DOHH2 (cell line): ENCODE results near the gene MYBPH.

ENCODE experiments used
- H3F3A ChIP-seq: fragments of 200-600 bp; sonication (generic), shearing (Covaris generic); 2 replicates; pipeline ENCODE4 v1.6.0; 2016; ENCODE audit warnings: antibody characterized with exemption, mild to moderate bottlenecking; ENCODE audit not compliant: control insufficient read depth, insufficient read depth
- H3K27ac ChIP-seq: fragments of 200-600 bp; sonication (generic); 2 replicates; pipeline ENCODE4 v1.5.1; 2014; ENCODE audit warnings: low read depth, mild to moderate bottlenecking, low read length, moderate library complexity
- H3K27me3 ChIP-seq: fragments of 200-600 bp; sonication (generic); 2 replicates; pipeline ENCODE4 v1.6.1; 2014; ENCODE audit warnings: mild to moderate bottlenecking, low read length, mixed read lengths; ENCODE audit not compliant: control insufficient read depth
- H3K36me3 ChIP-seq: fragments of 200-600 bp; sonication (generic); 2 replicates; pipeline ENCODE4 v1.6.1; 2014; ENCODE audit warnings: mild to moderate bottlenecking, low read length, moderate library complexity, mixed read lengths; ENCODE audit not compliant: control insufficient read depth
- H3K4me1 ChIP-seq: fragments of 200-600 bp; sonication (generic); 2 replicates; pipeline ENCODE4 v1.6.1; 2014; ENCODE audit warnings: mild to moderate bottlenecking, low read length, mixed read lengths; ENCODE audit not compliant: control insufficient read depth
- H3K4me2 ChIP-seq: fragments of 200-600 bp; sonication (generic); 2 replicates; pipeline ENCODE4 v1.6.0; 2014; ENCODE audit warnings: mild to moderate bottlenecking, low read length, moderate library complexity
- H3K4me3 ChIP-seq: fragments of 200-600 bp; sonication (generic); 2 replicates; pipeline ENCODE4 v1.5.1; 2014; ENCODE audit warnings: mild to moderate bottlenecking, low read length, mixed read lengths
- H3K79me2 ChIP-seq: fragments of 200-600 bp; sonication (generic); 2 replicates; pipeline ENCODE4 v1.6.1; 2014; ENCODE audit warnings: mild to moderate bottlenecking, low read length, mixed read lengths; ENCODE audit not compliant: control insufficient read depth
- H3K9me2 ChIP-seq: fragments of 200-600 bp; sonication (generic); replicated peaks from 2 replicates; pipeline ENCODE4 v1.6.1; 2014; ENCODE audit warnings: mild to moderate bottlenecking, low read length, mixed read lengths; ENCODE audit not compliant: control insufficient read depth
- H3K9me3 ChIP-seq: fragments of 200-600 bp; sonication (generic); 2 replicates; pipeline ENCODE4 v1.6.1; 2014; ENCODE audit warnings: antibody characterized with exemption, low read length, mixed read lengths; ENCODE audit not compliant: control insufficient read depth, insufficient read depth
- H4K20me1 ChIP-seq: fragments of 200-600 bp; sonication (generic); 2 replicates; pipeline ENCODE4 v1.6.0; 2014; ENCODE audit warnings: low read depth, mild to moderate bottlenecking, antibody characterized with exemption, low read length, moderate library complexity; ENCODE audit not compliant: control insufficient read depth, insufficient read depth
- EZH2phosphoT487 ChIP-seq: fragments of 200-600 bp; sonication (generic); IDR thresholded peaks from 2 replicates; pipeline ENCODE4 v1.6.1; 2017; ENCODE audit warnings: borderline replicate concordance, mild to moderate bottlenecking, antibody characterized with exemption, low read length, moderate library complexity, mixed read lengths
- TF ChIP-seq, protein P1 (sequence below): fragments of 200-600 bp; sonication (generic); IDR thresholded peaks from one replicate; pipeline ENCODE4 v1.5.1; 2014; ENCODE audit warnings: antibody characterized with exemption, mild to moderate bottlenecking, low read depth, low read length; ENCODE audit not compliant: poor library complexity, severe bottlenecking

MYBPH gene

DNA sequence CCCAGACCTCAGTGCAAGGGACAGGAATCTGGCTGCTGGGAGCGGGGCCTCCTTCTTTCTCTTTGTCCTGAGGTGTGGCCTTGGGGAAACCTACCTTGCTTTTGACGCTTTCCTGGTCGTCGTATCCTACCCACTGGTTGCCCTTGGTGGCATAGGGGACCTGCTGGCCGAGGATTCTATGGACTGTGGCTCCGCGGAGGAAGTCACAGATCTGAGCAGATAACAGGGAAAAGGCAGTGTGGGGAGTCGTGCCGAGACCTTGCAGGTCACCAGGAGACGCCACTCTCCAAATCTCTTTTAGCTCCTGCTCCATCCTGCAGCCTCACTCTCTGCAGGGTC, 4.0 kb upstream of the MYBPH start:
- Histone ChIP-seq H3F3A (no peaks in the 10 kb centered on the region), H4K20me1 (no peaks in the 10 kb centered on the region), H3K9me2 (no peaks in the 10 kb centered on the region), H3K4me2 (no peak overlapping the region), H3K36me3 (no peaks in the 10 kb centered on the region), H3K27ac (no peak overlapping the region), H3K9me3 (no peaks in the 10 kb centered on the region), H3K4me1 (peaks cover 12% of the 10 kb centered on the region), H3K79me2 (no peaks in the 10 kb centered on the region), H3K27me3 (peaks cover 3% of the 10 kb centered on the region; the same call in 1 of the 2 replicates), H3K4me3 (no peak overlapping the region)
- TF ChIP-seq, protein P1, sequence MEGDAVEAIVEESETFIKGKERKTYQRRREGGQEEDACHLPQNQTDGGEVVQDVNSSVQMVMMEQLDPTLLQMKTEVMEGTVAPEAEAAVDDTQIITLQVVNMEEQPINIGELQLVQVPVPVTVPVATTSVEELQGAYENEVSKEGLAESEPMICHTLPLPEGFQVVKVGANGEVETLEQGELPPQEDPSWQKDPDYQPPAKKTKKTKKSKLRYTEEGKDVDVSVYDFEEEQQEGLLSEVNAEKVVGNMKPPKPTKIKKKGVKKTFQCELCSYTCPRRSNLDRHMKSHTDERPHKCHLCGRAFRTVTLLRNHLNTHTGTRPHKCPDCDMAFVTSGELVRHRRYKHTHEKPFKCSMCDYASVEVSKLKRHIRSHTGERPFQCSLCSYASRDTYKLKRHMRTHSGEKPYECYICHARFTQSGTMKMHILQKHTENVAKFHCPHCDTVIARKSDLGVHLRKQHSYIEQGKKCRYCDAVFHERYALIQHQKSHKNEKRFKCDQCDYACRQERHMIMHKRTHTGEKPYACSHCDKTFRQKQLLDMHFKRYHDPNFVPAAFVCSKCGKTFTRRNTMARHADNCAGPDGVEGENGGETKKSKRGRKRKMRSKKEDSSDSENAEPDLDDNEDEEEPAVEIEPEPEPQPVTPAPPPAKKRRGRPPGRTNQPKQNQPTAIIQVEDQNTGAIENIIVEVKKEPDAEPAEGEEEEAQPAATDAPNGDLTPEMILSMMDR: no peak
- no peak for TF ChIP-seq EZH2phosphoT487

- Histone ChIP-seq H3K9me2 (no peaks in the 10 kb centered on the region), H4K20me1 (no peaks in the 10 kb centered on the region), H3K36me3 (no peaks in the 10 kb centered on the region), H3K27me3 (peaks cover 3% of the 10 kb centered on the region; the same call in 1 of the 2 replicates), H3K4me1 (peaks cover 12% of the 10 kb centered on the region), H3K9me3 (no peaks in the 10 kb centered on the region), H3K79me2 (no peaks in the 10 kb centered on the region), H3K4me3 (no peak overlapping the region), H3K27ac (no peak overlapping the region), H3F3A (no peaks in the 10 kb centered on the region), H3K4me2 (no peak overlapping the region)
- TF ChIP-seq, protein P1: no peak
- TF ChIP-seq EZH2phosphoT487: no peak
Measured at GRCh38 chr1:203178821-203179666, 3.4 kb upstream of the MYBPH start.

DNA sequence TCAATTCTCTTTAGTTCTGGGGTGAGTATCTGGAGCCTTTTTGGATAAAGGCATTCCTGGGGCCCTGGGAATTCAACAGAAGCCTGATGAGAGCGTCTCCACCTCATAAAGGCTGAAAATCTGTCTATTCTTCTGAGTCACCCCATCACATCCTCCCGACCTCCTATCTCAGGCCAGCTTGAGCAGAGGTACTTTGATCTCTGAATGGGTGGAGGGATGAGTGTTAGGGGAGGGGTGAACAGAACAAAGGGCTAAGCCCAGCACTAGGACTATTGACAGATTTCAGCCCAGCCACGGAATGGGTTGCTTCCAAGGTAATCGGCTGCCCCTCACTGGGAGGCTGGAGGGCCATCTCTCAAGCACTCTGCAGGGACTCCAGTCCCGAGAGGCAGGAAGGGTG, 2.5 kb upstream of the MYBPH start:
- no peak for TF ChIP-seq EZH2phosphoT487
- TF ChIP-seq, protein P1: no peak
- Histone ChIP-seq H3K9me3 (no peaks in the 10 kb centered on the region), H3K4me2 (no peak overlapping the region), H3K27me3 (peaks cover 3% of the 10 kb centered on the region; the same call in 1 of the 2 replicates), H3K36me3 (no peaks in the 10 kb centered on the region), H3K9me2 (no peaks in the 10 kb centered on the region), H3K4me1 (peaks cover 16% of the 10 kb centered on the region), H3K27ac (no peak overlapping the region), H4K20me1 (no peaks in the 10 kb centered on the region), H3K4me3 (no peak overlapping the region), H3F3A (no peaks in the 10 kb centered on the region), H3K79me2 (no peaks in the 10 kb centered on the region)
